ENCODE results near the gene CDH23.

CDH23 gene

DNA sequence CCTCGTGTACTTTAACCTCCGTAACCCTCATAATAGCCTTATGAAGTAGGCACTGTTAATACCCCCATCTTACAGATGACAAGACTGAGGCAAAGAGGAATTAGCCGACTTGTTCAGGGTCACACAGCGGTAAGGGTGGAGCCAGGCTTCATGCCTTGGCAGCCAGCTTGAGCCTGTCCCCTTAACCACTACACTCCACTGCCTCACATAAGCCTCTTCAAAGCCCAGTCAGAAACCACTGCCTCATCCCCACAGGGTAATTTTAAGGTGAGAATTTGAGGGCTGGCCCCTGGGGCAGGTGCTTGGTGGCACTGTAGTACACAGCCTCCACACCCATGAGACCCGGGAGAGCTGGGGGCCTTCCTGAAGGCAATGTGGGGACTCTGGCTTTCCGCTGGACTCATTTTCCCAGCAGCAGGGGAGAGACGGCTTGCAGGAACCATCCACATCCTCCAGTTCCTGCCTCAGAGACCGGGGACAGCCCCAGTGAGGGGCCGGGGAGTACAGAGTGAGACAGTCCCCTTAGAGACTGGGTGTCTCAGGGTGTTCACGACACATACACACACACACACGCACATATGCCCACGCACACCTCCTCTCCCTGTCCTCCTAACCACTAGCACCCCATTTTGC, 330.5 kb downstream of the CDH23 start:
- Histone ChIP-seq H2AFZ (ENCODE audit: low read depth) (peak overlapping the region; percentile 88), H3K9ac (no peak overlapping the region; the same call in 1 of the 2 replicates), H3K4me3 (IDR thresholded peaks at IDR 0.05; ENCODE audit: insufficient read depth, low read depth, low read length) (no peak overlapping the region), H3K79me2 (ENCODE audit: insufficient read depth, low read depth) (no peaks in the 10 kb centered on the region), H3K27ac (peak overlapping the region; percentile 59), H3K4me2 (peak overlapping the region; percentile 34), H3K36me3 (ENCODE audit: insufficient read depth) (no peaks in the 10 kb centered on the region), H4K20me1 (ENCODE audit: insufficient read depth) (no peaks in the 10 kb centered on the region), H3K27me3 (ENCODE audit: insufficient read depth, low read depth) (peaks cover 2% of the 10 kb centered on the region; the same call in 1 of the 2 replicates), H3K4me1 (ENCODE audit: low read depth, poor library complexity, severe bottlenecking) (peaks cover 19% of the 10 kb centered on the region)
- TF ChIP-seq, protein P1, sequence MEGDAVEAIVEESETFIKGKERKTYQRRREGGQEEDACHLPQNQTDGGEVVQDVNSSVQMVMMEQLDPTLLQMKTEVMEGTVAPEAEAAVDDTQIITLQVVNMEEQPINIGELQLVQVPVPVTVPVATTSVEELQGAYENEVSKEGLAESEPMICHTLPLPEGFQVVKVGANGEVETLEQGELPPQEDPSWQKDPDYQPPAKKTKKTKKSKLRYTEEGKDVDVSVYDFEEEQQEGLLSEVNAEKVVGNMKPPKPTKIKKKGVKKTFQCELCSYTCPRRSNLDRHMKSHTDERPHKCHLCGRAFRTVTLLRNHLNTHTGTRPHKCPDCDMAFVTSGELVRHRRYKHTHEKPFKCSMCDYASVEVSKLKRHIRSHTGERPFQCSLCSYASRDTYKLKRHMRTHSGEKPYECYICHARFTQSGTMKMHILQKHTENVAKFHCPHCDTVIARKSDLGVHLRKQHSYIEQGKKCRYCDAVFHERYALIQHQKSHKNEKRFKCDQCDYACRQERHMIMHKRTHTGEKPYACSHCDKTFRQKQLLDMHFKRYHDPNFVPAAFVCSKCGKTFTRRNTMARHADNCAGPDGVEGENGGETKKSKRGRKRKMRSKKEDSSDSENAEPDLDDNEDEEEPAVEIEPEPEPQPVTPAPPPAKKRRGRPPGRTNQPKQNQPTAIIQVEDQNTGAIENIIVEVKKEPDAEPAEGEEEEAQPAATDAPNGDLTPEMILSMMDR (conservative IDR thresholded peaks at IDR 0.05; ENCODE audit: low read depth, low read length): no peak

- Histone ChIP-seq H3K4me1 (ENCODE audit: low read depth, poor library complexity, severe bottlenecking) (peaks cover 19% of the 10 kb centered on the region), H4K20me1 (ENCODE audit: insufficient read depth) (no peaks in the 10 kb centered on the region), H3K27me3 (ENCODE audit: insufficient read depth, low read depth) (peaks cover 2% of the 10 kb centered on the region; the same call in 1 of the 2 replicates), H3K36me3 (ENCODE audit: insufficient read depth) (no peaks in the 10 kb centered on the region), H3K4me3 (IDR thresholded peaks at IDR 0.05; ENCODE audit: insufficient read depth, low read depth, low read length) (no peak overlapping the region), H3K9ac (peak overlapping the region; percentile 6; the same call in 1 of the 2 replicates), H3K79me2 (ENCODE audit: insufficient read depth, low read depth) (no peaks in the 10 kb centered on the region), H3K27ac (peak overlapping the region; percentile 59), H2AFZ (ENCODE audit: low read depth) (peak overlapping the region; percentile 88), H3K4me2 (peak overlapping the region; percentile 34)
- TF ChIP-seq, protein P1 (conservative IDR thresholded peaks at IDR 0.05; ENCODE audit: low read depth, low read length): no peak
These were observed 331.3 kb downstream of the CDH23 start for GRCh38 chr10:71727738-71728737.

DNA sequence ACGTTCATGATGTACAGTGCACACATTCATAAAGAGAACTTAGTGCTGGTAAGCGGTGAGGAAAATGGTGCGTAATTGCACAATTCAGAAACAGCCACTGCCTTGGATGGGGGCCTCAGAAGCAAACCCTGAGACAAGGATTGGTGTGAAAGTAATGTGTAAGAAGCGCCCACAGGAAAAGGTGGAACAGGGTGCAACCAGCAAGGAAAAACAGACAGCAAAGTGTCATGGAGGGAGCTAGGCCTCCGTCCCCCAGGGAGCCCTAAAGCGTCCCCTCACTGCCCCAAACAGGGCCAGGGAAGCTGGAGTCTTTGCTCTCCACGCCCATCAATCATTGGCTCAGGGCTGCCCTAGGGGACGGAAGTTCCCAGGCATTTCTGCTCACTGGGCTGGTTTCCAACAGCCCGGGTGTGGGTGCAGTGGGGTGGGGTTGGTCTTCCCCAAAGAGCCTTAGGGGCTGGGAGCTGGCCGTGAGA, 332.5 kb downstream of the CDH23 start:
- H2AFZ ChIP-seq (ENCODE audit: low read depth): no peak overlapping the region
- TF ChIP-seq, protein P1 (conservative IDR thresholded peaks at IDR 0.05; ENCODE audit: low read depth, low read length): no peak
- H3K79me2 ChIP-seq (ENCODE audit: insufficient read depth, low read depth): no peaks in the 10 kb centered on the region
- peaks cover 19% of the 10 kb centered on the region for H3K4me1 ChIP-seq (ENCODE audit: low read depth, poor library complexity, severe bottlenecking)
- no peaks in the 10 kb centered on the region for H3K27me3 ChIP-seq (ENCODE audit: insufficient read depth, low read depth)
- H3K4me2 ChIP-seq: no peak overlapping the region
- H3K9ac ChIP-seq: no peak overlapping the region
- H4K20me1 ChIP-seq (ENCODE audit: insufficient read depth): no peaks in the 10 kb centered on the region
- H3K27ac ChIP-seq: no peak overlapping the region
- no peaks in the 10 kb centered on the region for H3K36me3 ChIP-seq (ENCODE audit: insufficient read depth)
- H3K4me3 ChIP-seq (IDR thresholded peaks at IDR 0.05; ENCODE audit: insufficient read depth, low read depth, low read length): no peak overlapping the region

DNA sequence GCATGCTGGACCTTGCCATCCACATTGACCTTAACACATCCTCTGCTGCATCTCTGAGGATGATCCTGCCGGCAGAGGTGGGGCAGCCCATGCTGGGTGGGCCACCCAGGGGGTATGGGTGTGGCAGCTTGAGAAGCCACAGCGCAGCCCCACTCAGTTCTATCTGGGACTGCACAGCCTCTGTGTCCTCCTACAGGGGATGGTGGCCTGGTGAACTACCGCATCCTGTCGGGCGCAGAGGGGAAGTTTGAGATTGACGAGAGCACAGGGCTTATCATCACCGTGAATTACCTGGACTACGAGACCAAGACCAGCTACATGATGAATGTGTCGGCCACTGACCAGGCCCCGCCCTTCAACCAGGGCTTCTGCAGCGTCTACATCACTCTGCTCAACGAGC, 335.1 kb downstream of the CDH23 start:
- Histone ChIP-seq H3K79me2 (ENCODE audit: insufficient read depth, low read depth) (no peaks in the 10 kb centered on the region), H3K4me1 (ENCODE audit: low read depth, poor library complexity, severe bottlenecking) (peaks cover 19% of the 10 kb centered on the region), H3K9ac (no peak overlapping the region), H3K36me3 (ENCODE audit: insufficient read depth) (no peaks in the 10 kb centered on the region), H3K4me2 (no peak overlapping the region), H3K4me3 (IDR thresholded peaks at IDR 0.05; ENCODE audit: insufficient read depth, low read depth, low read length) (no peak overlapping the region), H2AFZ (ENCODE audit: low read depth) (no peak overlapping the region), H3K27ac (no peak overlapping the region), H3K27me3 (ENCODE audit: insufficient read depth, low read depth) (no peaks in the 10 kb centered on the region), H4K20me1 (ENCODE audit: insufficient read depth) (no peaks in the 10 kb centered on the region)
- TF ChIP-seq, protein P1 (conservative IDR thresholded peaks at IDR 0.05; ENCODE audit: low read depth, low read length): no peak
